HL-60/S4 treated with retinoic acid at 250 ng/mL for 4 days and 3 days (cell line): ENCODE measurements around the gene FAM193A.
"Not testable (repeated sequence)": the region's sequence is repeated elsewhere in the genome, so short reads cannot be mapped to it uniquely, and the experiment has no call there.

ENCODE experiments used
- in situ Hi-C: fragments of 300-500 bp; cut with MboI; formaldehyde crosslinking; loops from 2 replicates; pipeline ENCODE4 v1.7.0; 2022; ENCODE audit warnings: low sequenced_read_pairs

FAM193A gene

GRCh38 chr4:2767046-2767704 is 230.7 kb downstream of the FAM193A start:
- in situ Hi-C loops, result no loop called here

GRCh38 chr4:2767705-2768074 is 231.2 kb downstream of the FAM193A start:
- in situ Hi-C loops, result no loop called here

GRCh38 chr4:2768124-2768523 is 231.7 kb downstream of the FAM193A start:
- in situ Hi-C loops, result no loop called here

- in situ Hi-C loops, result no loop called here
These were observed 232.5 kb downstream of the FAM193A start for GRCh38 chr4:2768921-2769336.

GRCh38 chr4:2771264-2771663 is 234.8 kb downstream of the FAM193A start:
- in situ Hi-C loops, result no loop called here

GRCh38 chr4:2780643-2781042 is 244.2 kb downstream of the FAM193A start:
- in situ Hi-C loops, result not testable (repeated sequence)

DNA sequence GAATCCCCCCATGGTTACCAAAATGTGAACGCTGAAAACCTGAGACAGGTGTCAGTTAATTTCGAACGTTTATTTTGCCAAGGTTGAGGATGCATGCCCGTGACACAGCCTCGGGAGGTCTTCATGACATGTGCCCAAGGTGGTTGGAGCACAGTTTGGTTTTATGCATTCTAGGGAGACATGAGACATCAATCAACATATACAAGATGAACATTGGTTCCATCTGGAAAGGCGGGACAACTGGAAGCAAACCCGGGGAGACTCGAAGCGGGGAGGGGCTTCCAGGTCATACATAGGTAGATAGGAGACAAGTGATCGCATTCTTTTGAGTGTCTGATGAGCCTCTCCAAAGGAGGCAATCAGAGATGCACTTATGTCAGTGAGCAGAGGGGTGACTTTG is 245.5 kb downstream of the FAM193A start:
- in situ Hi-C loops, result no loop called here
